Measurements from ENCODE around the gene ARHGAP25. TPM values are rescaled to one million over a fixed set of nuclear protein-coding genes. Genes with fewer than 3 reads are reported as not detected.

ARHGAP25 gene
- total RNA-seq, 6 donors from 2014 or later: 13.2 to 36.1 (median 26.3) TPM

- no peak for ATAC-seq (ENCODE audit: low FRiP score in 2 of 2)
- Histone ChIP-seq H3K36me3 (peaks cover 0 to 4% (median 0%) of the 10 kb centered on the region in 4 donors), H3K9me3 (no peaks in the 10 kb centered on the region), H3K4me1 (peaks cover 48 to 67% (median 57%) of the 10 kb centered on the region in 4 donors), H3K27ac (peak overlapping the region; percentile 83 to 94 (median 90)), H3K4me3 (peak overlapping the region in 3 of 4 donors; percentile 3 to 50 (median 47)), H3K27me3 (no peaks in the 10 kb centered on the region)
- DNase-seq: no peak
- TF ChIP-seq EP300 (IDR thresholded peaks at IDR 0.05) (no peak), POLR2A (IDR thresholded peaks at IDR 0.05) (no peak)
- TF ChIP-seq, protein P1, sequence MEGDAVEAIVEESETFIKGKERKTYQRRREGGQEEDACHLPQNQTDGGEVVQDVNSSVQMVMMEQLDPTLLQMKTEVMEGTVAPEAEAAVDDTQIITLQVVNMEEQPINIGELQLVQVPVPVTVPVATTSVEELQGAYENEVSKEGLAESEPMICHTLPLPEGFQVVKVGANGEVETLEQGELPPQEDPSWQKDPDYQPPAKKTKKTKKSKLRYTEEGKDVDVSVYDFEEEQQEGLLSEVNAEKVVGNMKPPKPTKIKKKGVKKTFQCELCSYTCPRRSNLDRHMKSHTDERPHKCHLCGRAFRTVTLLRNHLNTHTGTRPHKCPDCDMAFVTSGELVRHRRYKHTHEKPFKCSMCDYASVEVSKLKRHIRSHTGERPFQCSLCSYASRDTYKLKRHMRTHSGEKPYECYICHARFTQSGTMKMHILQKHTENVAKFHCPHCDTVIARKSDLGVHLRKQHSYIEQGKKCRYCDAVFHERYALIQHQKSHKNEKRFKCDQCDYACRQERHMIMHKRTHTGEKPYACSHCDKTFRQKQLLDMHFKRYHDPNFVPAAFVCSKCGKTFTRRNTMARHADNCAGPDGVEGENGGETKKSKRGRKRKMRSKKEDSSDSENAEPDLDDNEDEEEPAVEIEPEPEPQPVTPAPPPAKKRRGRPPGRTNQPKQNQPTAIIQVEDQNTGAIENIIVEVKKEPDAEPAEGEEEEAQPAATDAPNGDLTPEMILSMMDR (IDR thresholded peaks at IDR 0.05): peak in 1 of 6 experiments; percentile 20
- 63 to 74% methylated on average over 2 of the region's 2 CpGs for WGBS, 2 donors
Measured at GRCh38 chr2:68776124-68776523, 41.5 kb downstream of the ARHGAP25 start.

- TF ChIP-seq, protein P1 (IDR thresholded peaks at IDR 0.05): no peak
- TF ChIP-seq EP300 (IDR thresholded peaks at IDR 0.05) (no peak), POLR2A (IDR thresholded peaks at IDR 0.05) (no peak), POLR2AphosphoS5 (IDR thresholded peaks at IDR 0.05) (no peak)
- Histone ChIP-seq H3K9me3 (no peaks in the 10 kb centered on the region), H3K27me3 (no peaks in the 10 kb centered on the region), H3K4me3 (no peak overlapping the region), H3K4me1 (peaks cover 26 to 51% (median 42%) of the 10 kb centered on the region in 4 donors), H3K27ac (peak overlapping the region in 3 of 4 donors; percentile 43 to 46 (median 44)), H3K36me3 (peaks cover 0 to 20% (median 4%) of the 10 kb centered on the region in 4 donors)
- ATAC-seq (ENCODE audit: low FRiP score in 2 of 2): no peak
- DNase-seq: no peak
Measured at GRCh38 chr2:68779595-68779994, 45.0 kb downstream of the ARHGAP25 start.

GRCh38 chr2:68784188-68784587 lies 49.6 kb downstream of the ARHGAP25 start:
- DNase-seq (no peak), ATAC-seq (ENCODE audit: low FRiP score in 2 of 2) (peak in 1 of 2 donors; percentile 49)
- Histone ChIP-seq H3K9me3 (no peaks in the 10 kb centered on the region), H3K4me1 (peaks cover 23 to 41% (median 30%) of the 10 kb centered on the region in 4 donors), H3K27me3 (no peaks in the 10 kb centered on the region), H3K27ac (peak overlapping the region; percentile 45 to 68 (median 62)), H3K36me3 (peaks cover 6 to 50% (median 8%) of the 10 kb centered on the region in 4 donors), H3K4me3 (no peak overlapping the region)
- no peak for TF ChIP-seq POLR2A (IDR thresholded peaks at IDR 0.05)
- no peak for TF ChIP-seq EP300 (IDR thresholded peaks at IDR 0.05)
- TF ChIP-seq, protein P1 (IDR thresholded peaks at IDR 0.05): no peak
- TF ChIP-seq POLR2AphosphoS5 (IDR thresholded peaks at IDR 0.05): no peak
- 66 to 76% methylated on average over 2 of the region's 2 CpGs for WGBS, 2 donors

- TF ChIP-seq, protein P1 (IDR thresholded peaks at IDR 0.05): no peak
- TF ChIP-seq POLR2AphosphoS5 (IDR thresholded peaks at IDR 0.05) (peak; percentile 38 to 44), EP300 (IDR thresholded peaks at IDR 0.05) (no peak), POLR2A (IDR thresholded peaks at IDR 0.05) (no peak)
- H3K4me1 ChIP-seq: peaks cover 15 to 34% (median 25%) of the 10 kb centered on the region in 4 donors
- 41 to 53% methylated on average over 1 of the region's 1 CpG for WGBS, 2 donors
- peaks cover 7 to 58% (median 9%) of the 10 kb centered on the region in 4 donors for H3K36me3 ChIP-seq
- H3K27me3 ChIP-seq: no peaks in the 10 kb centered on the region
- no peak overlapping the region for H3K4me3 ChIP-seq
- ATAC-seq (ENCODE audit: low FRiP score in 2 of 2) (peak in 1 of 2 donors; percentile 68), DNase-seq (no peak)
- no peaks in the 10 kb centered on the region for H3K9me3 ChIP-seq
- peak overlapping the region in 3 of 4 donors; percentile 58 to 68 (median 65) for H3K27ac ChIP-seq
Measured at GRCh38 chr2:68784915-68785314, 50.3 kb downstream of the ARHGAP25 start.

- peaks cover 15 to 30% (median 24%) of the 10 kb centered on the region in 4 donors for H3K4me1 ChIP-seq
- DNase-seq (no peak), ATAC-seq (ENCODE audit: low FRiP score in 2 of 2) (no peak)
- no peaks in the 10 kb centered on the region for H3K27me3 ChIP-seq
- no peaks in the 10 kb centered on the region for H3K9me3 ChIP-seq
- 64 to 66% methylated on average over 4 of the region's 4 CpGs for WGBS, 2 donors
- peak overlapping the region in 1 of 4 donors; percentile 49 for H3K27ac ChIP-seq
- peaks cover 3 to 55% (median 8%) of the 10 kb centered on the region in 4 donors for H3K36me3 ChIP-seq
- TF ChIP-seq, protein P1 (IDR thresholded peaks at IDR 0.05): no peak
- TF ChIP-seq POLR2AphosphoS5 (IDR thresholded peaks at IDR 0.05): no peak
- TF ChIP-seq POLR2A (IDR thresholded peaks at IDR 0.05): no peak
- TF ChIP-seq EP300 (IDR thresholded peaks at IDR 0.05): no peak
- no peak overlapping the region for H3K4me3 ChIP-seq
Measured at GRCh38 chr2:68787356-68787755, 52.7 kb downstream of the ARHGAP25 start.

Data from upper lobe of left lung (tissue), 6 donors.